Epithelial cell of prostate (primary cell): Measurements from ENCODE around the gene ZNF469.
"Not testable (repeated sequence)": the region's sequence is repeated elsewhere in the genome, so short reads cannot be mapped to it uniquely, and the experiment has no call there.

Experiments used
- DNase-seq: peaks from one replicate; pipeline ENCODE4 v3.0.0-alpha.2; 2011; ENCODE audit warnings: low read depth, low spot score
- H3K27ac ChIP-seq: fragments of 450-650 bp; 2 replicates; pipeline ENCODE4 v1.5.1; 2017; ENCODE audit warnings: mild to moderate bottlenecking

Gene ZNF469

GRCh38 chr16:88406096-88407041, 23.6 kb downstream of the ZNF469 start:
- DNase-seq = no peak
- no peak overlapping the region for H3K27ac ChIP-seq

- DNase-seq = no peak
- H3K27ac ChIP-seq = no peak overlapping the region
Measured at GRCh38 chr16:88407042-88407420, 24.3 kb downstream of the ZNF469 start.

GRCh38 chr16:88407807-88408206, 25.0 kb downstream of the ZNF469 start:
- DNase-seq = no peak
- H3K27ac ChIP-seq = no peak overlapping the region

- H3K27ac ChIP-seq = no peak overlapping the region
- DNase-seq = no peak
Measured at GRCh38 chr16:88408561-88409142, 25.9 kb downstream of the ZNF469 start.

- DNase-seq = no peak
- H3K27ac ChIP-seq = no peak overlapping the region
Measured at GRCh38 chr16:88409296-88410065, 26.7 kb downstream of the ZNF469 start.

GRCh38 chr16:88410297-88410968, 27.7 kb downstream of the ZNF469 start:
- H3K27ac ChIP-seq, DNase-seq: not testable (repeated sequence)

- no peak for DNase-seq
- no peak overlapping the region for H3K27ac ChIP-seq
Measured at GRCh38 chr16:88411951-88412576, 29.3 kb downstream of the ZNF469 start.

- DNase-seq = no peak
- no peak overlapping the region for H3K27ac ChIP-seq
Measured at GRCh38 chr16:88412766-88413165, 30.0 kb downstream of the ZNF469 start.

GRCh38 chr16:88413231-88413630, 30.5 kb downstream of the ZNF469 start:
- DNase-seq = no peak
- no peak overlapping the region for H3K27ac ChIP-seq

GRCh38 chr16:88413631-88414030, 30.9 kb downstream of the ZNF469 start:
- DNase-seq = no peak
- no peak overlapping the region for H3K27ac ChIP-seq

- no peak for DNase-seq
- H3K27ac ChIP-seq = no peak overlapping the region
Measured at GRCh38 chr16:88414521-88415380, 32.0 kb downstream of the ZNF469 start.

GRCh38 chr16:88415381-88415705, 32.6 kb downstream of the ZNF469 start:
- no peak for DNase-seq
- H3K27ac ChIP-seq = no peak overlapping the region

- no peak for DNase-seq
Measured at GRCh38 chr16:88415713-88416323, 33.1 kb downstream of the ZNF469 start.

GRCh38 chr16:88416686-88417085, 33.9 kb downstream of the ZNF469 start:
- no peak overlapping the region for H3K27ac ChIP-seq
- no peak for DNase-seq

More at GRCh38 chr16:88415713-88416323, 33.1 kb downstream of the ZNF469 start:
- no peak overlapping the region for H3K27ac ChIP-seq

- no peak overlapping the region for H3K27ac ChIP-seq
- no peak for DNase-seq
Measured at GRCh38 chr16:88417684-88418476, 35.1 kb downstream of the ZNF469 start.

GRCh38 chr16:88418869-88419268, 36.1 kb downstream of the ZNF469 start:
- no peak for DNase-seq
- no peak overlapping the region for H3K27ac ChIP-seq

- DNase-seq = no peak
- no peak overlapping the region for H3K27ac ChIP-seq
Measured at GRCh38 chr16:88419790-88420189, 37.0 kb downstream of the ZNF469 start.

- no peak overlapping the region for H3K27ac ChIP-seq
- DNase-seq = no peak
Measured at GRCh38 chr16:88420496-88420895, 37.7 kb downstream of the ZNF469 start.
